IPS-15b (cell line): ENCODE data around the gene MALSU1.

Experiments
- H3K27me3 ChIP-seq: one replicate; pipeline ENCODE4 v1.6.1; 2013; ENCODE audit warnings: low read length; ENCODE audit not compliant: control insufficient read depth, insufficient read depth
- H3K36me3 ChIP-seq: one replicate; pipeline ENCODE4 v1.6.1; 2013; ENCODE audit warnings: low read length; ENCODE audit not compliant: control insufficient read depth, insufficient read depth
- H3K4me1 ChIP-seq: one replicate; pipeline ENCODE4 v1.6.1; 2013; ENCODE audit warnings: mild to moderate bottlenecking, low read length; ENCODE audit not compliant: control insufficient read depth, insufficient read depth
- H3K4me3 ChIP-seq: one replicate; pipeline ENCODE4 v1.5.1; 2013; ENCODE audit warnings: low read depth, low read length
- H3K9ac ChIP-seq: one replicate; pipeline ENCODE4 v1.6.1; 2013; ENCODE audit warnings: low read depth, mild to moderate bottlenecking, low read length
- H3K9me3 ChIP-seq: one replicate; pipeline ENCODE4 v1.6.1; 2013; ENCODE audit warnings: mild to moderate bottlenecking, low read length; ENCODE audit not compliant: control insufficient read depth, insufficient read depth

The MALSU1 gene

DNA sequence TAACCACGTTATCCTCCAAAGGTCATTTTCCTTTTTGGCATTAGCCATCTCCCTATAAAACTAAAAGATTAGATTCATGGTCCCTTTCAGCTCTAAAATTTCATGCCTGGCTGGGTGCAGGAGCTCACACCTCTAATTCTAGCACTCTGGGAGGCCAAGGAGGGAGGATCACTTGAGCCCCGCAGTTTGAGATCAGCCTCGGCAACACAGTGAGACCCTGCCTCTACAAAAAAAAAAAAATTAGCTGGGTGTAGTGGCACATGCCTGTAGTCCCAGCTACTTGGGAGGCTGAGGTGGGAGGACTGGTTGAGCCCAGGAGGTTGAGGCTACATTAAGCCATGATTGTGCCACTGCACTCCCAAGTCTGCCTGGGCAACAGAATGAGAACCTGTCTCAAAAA is 57.0 kb downstream of the MALSU1 start:
- no peaks in the 10 kb centered on the region for H3K4me1 ChIP-seq

DNA sequence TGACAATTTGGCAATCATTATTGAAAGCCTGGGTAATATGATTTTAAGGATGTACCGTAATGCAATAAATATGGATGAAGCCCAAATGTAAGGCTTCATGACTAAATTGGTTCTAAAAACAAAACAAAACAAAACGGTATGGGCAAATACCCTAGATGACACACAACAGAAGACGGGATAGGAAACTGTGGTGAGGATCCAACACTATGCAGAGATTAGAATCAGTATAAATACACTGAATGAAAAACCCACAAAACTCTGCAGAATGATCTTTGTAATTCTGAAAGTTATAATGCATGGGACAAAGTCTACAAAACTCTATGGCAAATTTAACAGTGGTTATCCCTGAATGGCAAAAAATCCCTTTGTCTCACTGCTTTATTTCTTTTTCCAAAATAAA is 57.6 kb downstream of the MALSU1 start:
- no peaks in the 10 kb centered on the region for H3K4me1 ChIP-seq
- no peak overlapping the region for H3K4me3 ChIP-seq
- H3K9me3 ChIP-seq = no peaks in the 10 kb centered on the region
- H3K36me3 ChIP-seq = no peaks in the 10 kb centered on the region
- H3K9ac ChIP-seq = no peak overlapping the region
- no peaks in the 10 kb centered on the region for H3K27me3 ChIP-seq

More for the DNA sequence above, 57.0 kb downstream of the MALSU1 start:
- no peaks in the 10 kb centered on the region for H3K27me3 ChIP-seq
- no peak overlapping the region for H3K9ac ChIP-seq
- H3K9me3 ChIP-seq = no peaks in the 10 kb centered on the region
- H3K4me3 ChIP-seq = no peak overlapping the region
- H3K36me3 ChIP-seq = no peaks in the 10 kb centered on the region

DNA sequence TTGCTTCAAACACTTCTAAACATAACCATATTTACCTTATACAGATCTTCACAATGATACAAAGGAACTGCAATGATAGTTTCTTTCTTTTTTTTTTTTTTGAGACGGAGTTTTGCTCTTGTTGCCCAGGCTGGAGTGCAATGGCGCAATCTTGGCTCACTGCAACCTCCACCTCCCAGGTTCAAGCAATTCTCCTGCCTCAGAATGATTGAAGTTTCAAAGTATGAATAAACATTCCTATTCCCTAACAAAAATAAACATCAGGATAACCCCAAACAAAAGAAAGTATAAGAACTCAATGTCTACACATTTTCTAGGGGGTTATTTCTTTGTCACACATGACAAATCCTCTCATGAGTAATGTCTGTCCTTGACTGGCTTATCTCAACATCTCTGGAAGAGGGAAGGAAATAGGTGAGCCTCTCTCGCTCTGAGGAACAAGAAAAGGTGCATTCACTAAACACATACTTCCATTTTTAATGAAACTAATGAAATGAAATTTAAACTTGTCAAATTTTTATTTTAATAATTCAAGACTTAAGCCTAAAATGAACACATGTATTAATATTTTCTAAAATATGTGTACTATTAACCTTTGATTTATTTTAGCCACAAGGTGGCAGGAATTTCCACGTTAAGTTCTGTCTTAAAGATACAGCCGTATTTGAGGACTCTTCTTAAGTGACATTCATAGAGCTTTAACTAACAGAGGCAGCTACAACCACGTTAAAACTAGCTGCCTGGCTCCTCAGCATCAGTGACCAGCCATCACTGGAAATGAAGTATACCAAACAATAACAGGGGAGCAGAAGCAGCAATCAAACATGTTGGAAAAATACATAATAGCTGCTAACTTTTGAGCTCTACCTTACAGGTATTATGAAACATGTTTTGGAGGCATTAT is 58.3 kb downstream of the MALSU1 start:
- Histone ChIP-seq H3K4me3 (no peak overlapping the region), H3K4me1 (no peaks in the 10 kb centered on the region), H3K36me3 (no peaks in the 10 kb centered on the region), H3K27me3 (no peaks in the 10 kb centered on the region), H3K9ac (no peak overlapping the region), H3K9me3 (no peaks in the 10 kb centered on the region)

DNA sequence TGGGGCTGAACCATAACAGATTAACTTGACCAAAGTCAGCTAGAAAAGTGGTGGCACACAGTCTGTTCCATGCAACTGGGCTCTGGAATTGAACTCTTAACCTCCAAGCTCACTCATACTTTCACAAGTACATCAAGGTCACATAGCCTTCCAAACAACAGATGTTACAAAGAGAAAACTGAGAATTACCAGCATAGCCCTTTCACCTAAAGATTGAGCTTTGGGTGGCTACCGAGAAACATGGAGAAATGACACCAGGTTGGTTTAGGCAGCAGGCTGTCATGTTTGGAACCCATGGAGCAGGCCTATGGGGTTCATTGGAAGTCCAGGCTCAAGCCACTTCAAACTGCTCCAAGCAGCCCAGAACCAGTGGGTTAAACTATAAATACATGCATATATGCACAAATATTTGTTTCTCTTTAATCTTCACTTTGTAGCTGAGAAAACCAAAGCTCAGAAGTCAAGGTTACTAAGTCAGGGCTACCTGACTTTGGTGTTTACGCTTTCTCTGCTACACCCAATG is 59.1 kb downstream of the MALSU1 start:
- no peaks in the 10 kb centered on the region for H3K36me3 ChIP-seq
- H3K4me1 ChIP-seq = no peaks in the 10 kb centered on the region
- no peak overlapping the region for H3K4me3 ChIP-seq
- H3K9me3 ChIP-seq = no peaks in the 10 kb centered on the region
- H3K9ac ChIP-seq = no peak overlapping the region
- no peaks in the 10 kb centered on the region for H3K27me3 ChIP-seq
